NCI-H2029 treated with DMSO at 0.1 percent for 48 hours (cell line): ENCODE measurements around the gene HNRNPU.
A peak's percentile ranks its signal among the peaks of the same experiment; 100 is the strongest.

ENCODE experiments used
- DNase-seq: peaks from one replicate; lab custom pipeline; 2025; lab: John Stamatoyannopoulos, UW

The HNRNPU gene

GRCh38 chr1:244864253-244865027 is at the start of gene HNRNPU:
Gene HNRNPU, minus strand, starts transcription at chr1:244864543. Its CDS starts 236 bp downstream, at chr1:244864307.
- DNase-seq = peak; percentile 66

GRCh38 chr1:244913806-244914205 is 49.5 kb upstream of the HNRNPU start:
- no peak for DNase-seq

GRCh38 chr1:244904119-244904518 is 39.8 kb upstream of the HNRNPU start:
- no peak for DNase-seq

GRCh38 chr1:244901400-244902015 is 37.2 kb upstream of the HNRNPU start:
- DNase-seq = no peak

GRCh38 chr1:244897476-244898254 is 33.3 kb upstream of the HNRNPU start:
- DNase-seq = no peak

GRCh38 chr1:244896550-244896949 is 32.2 kb upstream of the HNRNPU start:
- no peak for DNase-seq

GRCh38 chr1:244893836-244894235 is 29.5 kb upstream of the HNRNPU start:
- no peak for DNase-seq

GRCh38 chr1:244887281-244887680 is 22.9 kb upstream of the HNRNPU start:
- DNase-seq = no peak

- no peak for DNase-seq
These were observed 17.4 kb upstream of the HNRNPU start for GRCh38 chr1:244881552-244882280.

GRCh38 chr1:244878681-244879080 is 14.3 kb upstream of the HNRNPU start:
- DNase-seq = no peak

GRCh38 chr1:244876228-244876910 is 12.0 kb upstream of the HNRNPU start:
- no peak for DNase-seq

- no peak for DNase-seq
These were observed 10.7 kb upstream of the HNRNPU start for GRCh38 chr1:244874974-244875579.

GRCh38 chr1:244869950-244870349 is 5.6 kb upstream of the HNRNPU start:
- DNase-seq = no peak

- DNase-seq = no peak
These were observed 5.1 kb upstream of the HNRNPU start for GRCh38 chr1:244869364-244869827.

GRCh38 chr1:244868484-244869363 is 4.4 kb upstream of the HNRNPU start:
- no peak for DNase-seq

GRCh38 chr1:244866355-244866754 is 2.0 kb upstream of the HNRNPU start:
- DNase-seq = no peak

- no peak for DNase-seq
These were observed 1.5 kb upstream of the HNRNPU start for GRCh38 chr1:244865820-244866219.

- no peak for DNase-seq
These were observed 657 bp upstream of the HNRNPU start for GRCh38 chr1:244865028-244865371.

GRCh38 chr1:244863491-244864252 is 671 bp downstream of the HNRNPU start:
- DNase-seq = no peak
